Kidney tubule cell (primary cell): Measurements from ENCODE around the gene TP53TG5.

Experiments used
- DNase-seq: peaks from one replicate; pipeline ENCODE4 v3.0.0-alpha.2; 2018; ENCODE audit warnings: low spot score

The TP53TG5 gene

GRCh38 chr20:45345104-45345936, 32.8 kb downstream of the TP53TG5 start:
- DNase-seq: no peak

GRCh38 chr20:45344168-45344860, 33.8 kb downstream of the TP53TG5 start:
- DNase-seq: peak; percentile 93

- peak; percentile 51 for DNase-seq
These were observed 34.5 kb downstream of the TP53TG5 start for GRCh38 chr20:45343532-45344167.

- DNase-seq: no peak
These were observed 35.1 kb downstream of the TP53TG5 start for GRCh38 chr20:45342855-45343531.

- DNase-seq: peak; percentile 73
These were observed 35.9 kb downstream of the TP53TG5 start for GRCh38 chr20:45341939-45342854.

- no peak for DNase-seq
These were observed 36.6 kb downstream of the TP53TG5 start for GRCh38 chr20:45341579-45341938.

GRCh38 chr20:45340951-45341350, 37.2 kb downstream of the TP53TG5 start:
- DNase-seq: peak; percentile 54

GRCh38 chr20:45340236-45340847, 37.8 kb downstream of the TP53TG5 start:
- DNase-seq: peak; percentile 50

GRCh38 chr20:45339799-45340198, 38.3 kb downstream of the TP53TG5 start:
- DNase-seq: no peak

- no peak for DNase-seq
These were observed 39.0 kb downstream of the TP53TG5 start for GRCh38 chr20:45339084-45339483.

- no peak for DNase-seq
These were observed 39.7 kb downstream of the TP53TG5 start for GRCh38 chr20:45338121-45339030.

- DNase-seq: peak; percentile 97
These were observed 40.6 kb downstream of the TP53TG5 start for GRCh38 chr20:45337367-45338120.

- peak; percentile 97 for DNase-seq
These were observed 41.4 kb downstream of the TP53TG5 start for GRCh38 chr20:45336530-45337366.

GRCh38 chr20:45330476-45330875, 47.6 kb downstream of the TP53TG5 start:
- no peak for DNase-seq

GRCh38 chr20:45329497-45330319, 48.4 kb downstream of the TP53TG5 start:
- DNase-seq: peak; percentile 83

- no peak for DNase-seq
These were observed 49.7 kb downstream of the TP53TG5 start for GRCh38 chr20:45328451-45328850.

- no peak for DNase-seq
These were observed 52.8 kb downstream of the TP53TG5 start for GRCh38 chr20:45325371-45325770.
